Measurements from ENCODE around the gene CDHR5. TPM values are rescaled to one million over a fixed set of nuclear protein-coding genes. Genes with fewer than 3 reads are reported as not detected.

Gene CDHR5
- total and polyA plus RNA-seq, 8 donors, result 0.46 to 0.77 (median 0.69) TPM; not detected in 2

GRCh38 chr11:621838-622237, 2.9 kb downstream of the CDHR5 start:
- ATAC-seq (no peak), DNase-seq (no peak)

GRCh38 chr11:620935-621814, 3.6 kb downstream of the CDHR5 start:
- Histone ChIP-seq H3K27me3 (peaks cover 8 to 22% of the 10 kb centered on the region in 2 donors), H3K27ac (no peak overlapping the region), H3K4me3 (no peak overlapping the region), H3K4me1 (peaks cover 0 to 24% of the 10 kb centered on the region in 2 donors), H3K36me3 (no peaks in the 10 kb centered on the region), H3K9me3 (no peaks in the 10 kb centered on the region)
- no peak for TF ChIP-seq CTCF (IDR thresholded peaks at IDR 0.05)
- peak in 1 of 4 donors; percentile 75 for DNase-seq
- intact Hi-C loops (cut with DNase I), result no loop called here
- ATAC-seq, result no peak

More at GRCh38 chr11:621838-622237, 2.9 kb downstream of the CDHR5 start:
- Histone ChIP-seq H3K9me3 (no peaks in the 10 kb centered on the region), H3K36me3 (no peaks in the 10 kb centered on the region), H3K4me1 (peaks cover 0 to 19% of the 10 kb centered on the region in 2 donors), H3K27ac (no peak overlapping the region), H3K4me3 (no peak overlapping the region), H3K27me3 (peaks cover 14 to 29% of the 10 kb centered on the region in 2 donors)
- TF ChIP-seq CTCF (IDR thresholded peaks at IDR 0.05), result no peak
- intact Hi-C loops (cut with DNase I), result no loop called here

- TF ChIP-seq CTCF (IDR thresholded peaks at IDR 0.05), result no peak
- H3K27me3 ChIP-seq, result peaks cover 0 to 13% of the 10 kb centered on the region in 2 donors
- peaks cover 0 to 29% of the 10 kb centered on the region in 2 donors for H3K4me1 ChIP-seq
- no peak overlapping the region for H3K4me3 ChIP-seq
- no peak overlapping the region for H3K27ac ChIP-seq
- ATAC-seq (no peak), DNase-seq (no peak)
- peaks cover 0 to under 1% of the 10 kb centered on the region in 2 donors for H3K36me3 ChIP-seq
- intact Hi-C loops (cut with DNase I), result no loop called here
- no peaks in the 10 kb centered on the region for H3K9me3 ChIP-seq
Measured at GRCh38 chr11:620201-620600, 4.6 kb downstream of the CDHR5 start.

- H3K36me3 ChIP-seq, result peaks cover 0 to 6% of the 10 kb centered on the region in 2 donors
- peaks cover 6 to 34% of the 10 kb centered on the region in 2 donors for H3K4me1 ChIP-seq
- DNase-seq, result peak in 1 of 4 donors; percentile 77
- no peak for ATAC-seq
- no peak overlapping the region for H3K4me3 ChIP-seq
- H3K27ac ChIP-seq, result no peak overlapping the region
- H3K27me3 ChIP-seq, result peaks cover 0 to 7% of the 10 kb centered on the region in 2 donors
- intact Hi-C loops (cut with DNase I), result no loop called here
- no peak for TF ChIP-seq CTCF (IDR thresholded peaks at IDR 0.05)
- H3K9me3 ChIP-seq, result no peaks in the 10 kb centered on the region
Measured at GRCh38 chr11:619628-620050, 5.1 kb downstream of the CDHR5 start.

GRCh38 chr11:618856-619627, 5.7 kb downstream of the CDHR5 start:
- TF ChIP-seq CTCF (IDR thresholded peaks at IDR 0.05), result no peak
- peaks cover 0 to 12% of the 10 kb centered on the region in 2 donors for H3K36me3 ChIP-seq
- no peaks in the 10 kb centered on the region for H3K9me3 ChIP-seq
- H3K27ac ChIP-seq, result no peak overlapping the region
- H3K4me3 ChIP-seq, result no peak overlapping the region
- peaks cover 0 to under 1% of the 10 kb centered on the region in 2 donors for H3K27me3 ChIP-seq
- no peak for ATAC-seq
- H3K4me1 ChIP-seq, result peaks cover 12 to 40% of the 10 kb centered on the region in 2 donors
- intact Hi-C loops (cut with DNase I), result no loop called here
- DNase-seq, result peak in 1 of 4 donors; percentile 55
